ENCODE results near the gene DCDC2B.

Gene DCDC2B

GRCh38 chr1:32197074-32197473 lies 11.8 kb upstream of the DCDC2B start:
- no peak for DNase-seq (ENCODE audit: low read depth)

- no peak for DNase-seq (ENCODE audit: low read depth)
Observed at GRCh38 chr1:32197837-32198236, 11.1 kb upstream of the DCDC2B start.

GRCh38 chr1:32198237-32199042 lies 10.4 kb upstream of the DCDC2B start:
- no peak for DNase-seq (ENCODE audit: low read depth)

GRCh38 chr1:32199043-32199716 lies 9.7 kb upstream of the DCDC2B start:
- no peak for DNase-seq (ENCODE audit: low read depth)

GRCh38 chr1:32199717-32200072 lies 9.2 kb upstream of the DCDC2B start:
- DNase-seq (ENCODE audit: low read depth): no peak

- no peak for DNase-seq (ENCODE audit: low read depth)
Observed at GRCh38 chr1:32200226-32201010, 8.5 kb upstream of the DCDC2B start, which contains the start of gene CCDC28B. Gene CCDC28B, plus strand, starts transcription at chr1:32200595. Its CDS starts 1,341 bp downstream, at chr1:32201936.

GRCh38 chr1:32201011-32201855 lies 7.7 kb upstream of the DCDC2B start:
- peak; percentile 50 for DNase-seq (ENCODE audit: low read depth)

- no peak for DNase-seq (ENCODE audit: low read depth)
Observed at GRCh38 chr1:32204943-32205361, 3.9 kb upstream of the DCDC2B start.

GRCh38 chr1:32205401-32206370 lies 3.2 kb upstream of the DCDC2B start, which contains the start of gene IQCC:
Gene IQCC, plus strand, starts transcription at chr1:32205671. Its CDS starts 11 bp downstream, at chr1:32205682.
- DNase-seq (ENCODE audit: low read depth): peak; percentile 62

GRCh38 chr1:32208469-32208868 lies 420 bp upstream of the DCDC2B start:
- no peak for DNase-seq (ENCODE audit: low read depth)

- DNase-seq (ENCODE audit: low read depth): no peak
Observed at GRCh38 chr1:32215629-32216480, 7.0 kb downstream of the DCDC2B start.

- DNase-seq (ENCODE audit: low read depth): no peak
Observed at GRCh38 chr1:32216566-32216965, 7.7 kb downstream of the DCDC2B start.

- no peak for DNase-seq (ENCODE audit: low read depth)
Observed at GRCh38 chr1:32219022-32219421, 10.1 kb downstream of the DCDC2B start.

GRCh38 chr1:32220746-32221580 lies 12.1 kb downstream of the DCDC2B start:
- no peak for DNase-seq (ENCODE audit: low read depth)

- DNase-seq (ENCODE audit: low read depth): no peak
Observed at GRCh38 chr1:32221581-32221979, 12.7 kb downstream of the DCDC2B start.

GRCh38 chr1:32221980-32222755 lies 13.3 kb downstream of the DCDC2B start, which contains the start of the genes EIF3I and TMEM234:
Gene EIF3I, plus strand, starts transcription at chr1:32222407. Its CDS starts 35 bp downstream, at chr1:32222442.
Gene TMEM234, minus strand, starts transcription at chr1:32222353. Its CDS starts 31 bp downstream, at chr1:32222322.
- peak; percentile 78 for DNase-seq (ENCODE audit: low read depth)

- no peak for DNase-seq (ENCODE audit: low read depth)
Observed at GRCh38 chr1:32223683-32224082, 14.8 kb downstream of the DCDC2B start.

Measured in stimulated activated CD8-positive, alpha-beta memory T cell treated with anti-CD3 and anti-CD28 coated beads, Interleukin-15, amount 100 ng/mL, for 24 hours (primary cell).